Measurements from ENCODE around the gene CABLES1.
"Not testable (repeated sequence)": the region's sequence is repeated elsewhere in the genome, so short reads cannot be mapped to it uniquely, and the experiment has no call there.

CABLES1 gene

GRCh38 chr18:23266717-23267446 lies 131.6 kb downstream of the CABLES1 start:
- Histone ChIP-seq H3K4me3 (ENCODE audit: low read depth, low read length) (no peak overlapping the region), H3K9me3 (ENCODE audit: insufficient read depth, low read depth, low read length) (peaks cover 12% of the 10 kb centered on the region), H3K23ac (ENCODE audit: low read length) (no peak overlapping the region), H3K9ac (ENCODE audit: low read length) (no peak overlapping the region), H3K4ac (ENCODE audit: low read depth, low read length) (no peak overlapping the region), H4K12ac (ENCODE audit: low read depth, low read length) (no peak overlapping the region), H3K27me3 (ENCODE audit: insufficient read depth, low read length) (no peaks in the 10 kb centered on the region), H2BK5ac (ENCODE audit: low read depth, low read length, poor library complexity) (no peak overlapping the region), H3K36me3 (ENCODE audit: control insufficient read depth in 1 of 2, insufficient read depth in 2 of 2, low read length in 2 of 2) (peaks cover 3% of the 10 kb centered on the region in 2 experiments), H4K8ac (ENCODE audit: low read depth, low read length) (no peak overlapping the region), H2AFZ (ENCODE audit: insufficient read depth, low read length, poor library complexity) (no peak overlapping the region), H2BK12ac (ENCODE audit: low read length) (no peak overlapping the region), H3K18ac (ENCODE audit: low read length) (no peak overlapping the region), H2AK5ac (ENCODE audit: low read length) (peak overlapping the region; percentile 32), H3K79me1 (ENCODE audit: low read length) (no peaks in the 10 kb centered on the region), H3K14ac (ENCODE audit: low read length) (no peak overlapping the region), H3K4me2 (ENCODE audit: low read length) (no peak overlapping the region), H3K4me1 (ENCODE audit: control insufficient read depth in 1 of 2, insufficient read depth in 2 of 2, low read length in 2 of 2) (peaks cover 0 to 3% of the 10 kb centered on the region in 2 experiments), H3K27ac (ENCODE audit: low read depth, low read length) (no peak overlapping the region), H4K91ac (ENCODE audit: low read depth, low read length) (no peak overlapping the region), H2BK120ac (ENCODE audit: insufficient read depth, low read length, poor library complexity) (no peak overlapping the region), H3K79me2 (ENCODE audit: control insufficient read depth, insufficient read depth, low read length, poor library complexity) (no peaks in the 10 kb centered on the region)
- no peak for DNase-seq
- WGBS (ENCODE audit: extremely low coverage, insufficient coverage, insufficient read length), result no CpG with 5 or more reads among the region's 20 CpGs

GRCh38 chr18:23267447-23267776 lies 132.1 kb downstream of the CABLES1 start:
- Histone ChIP-seq H3K4me2 (ENCODE audit: low read length) (no peak overlapping the region), H3K27me3 (ENCODE audit: insufficient read depth, low read length) (no peaks in the 10 kb centered on the region), H3K27ac (ENCODE audit: low read depth, low read length) (no peak overlapping the region), H4K91ac (ENCODE audit: low read depth, low read length) (no peak overlapping the region), H2BK12ac (ENCODE audit: low read length) (no peak overlapping the region), H3K4me3 (ENCODE audit: low read depth, low read length) (no peak overlapping the region), H2BK5ac (ENCODE audit: low read depth, low read length, poor library complexity) (no peak overlapping the region), H3K4ac (ENCODE audit: low read depth, low read length) (no peak overlapping the region), H3K9me3 (ENCODE audit: insufficient read depth, low read depth, low read length) (peaks cover 12% of the 10 kb centered on the region), H3K36me3 (ENCODE audit: control insufficient read depth in 1 of 2, insufficient read depth in 2 of 2, low read length in 2 of 2) (peaks cover 3% of the 10 kb centered on the region in 2 experiments), H3K23ac (ENCODE audit: low read length) (no peak overlapping the region), H3K9ac (ENCODE audit: low read length) (no peak overlapping the region), H2AK5ac (ENCODE audit: low read length) (peak overlapping the region; percentile 18), H4K8ac (ENCODE audit: low read depth, low read length) (no peak overlapping the region), H3K14ac (ENCODE audit: low read length) (no peak overlapping the region), H3K18ac (ENCODE audit: low read length) (peak overlapping the region; percentile 5), H3K79me2 (ENCODE audit: control insufficient read depth, insufficient read depth, low read length, poor library complexity) (no peaks in the 10 kb centered on the region), H3K79me1 (ENCODE audit: low read length) (no peaks in the 10 kb centered on the region), H2AFZ (ENCODE audit: insufficient read depth, low read length, poor library complexity) (no peak overlapping the region), H3K4me1 (ENCODE audit: control insufficient read depth in 1 of 2, insufficient read depth in 2 of 2, low read length in 2 of 2) (peaks cover 0 to 3% of the 10 kb centered on the region in 2 experiments), H2BK120ac (ENCODE audit: insufficient read depth, low read length, poor library complexity) (no peak overlapping the region), H4K12ac (ENCODE audit: low read depth, low read length) (no peak overlapping the region)
- DNase-seq, result no peak
- WGBS (ENCODE audit: extremely low coverage, insufficient coverage, insufficient read length), result no CpG with 5 or more reads among the region's 6 CpGs

- Histone ChIP-seq H3K27ac (ENCODE audit: low read depth, low read length) (no peak overlapping the region), H3K4me2 (ENCODE audit: low read length) (no peak overlapping the region), H4K12ac (ENCODE audit: low read depth, low read length) (no peak overlapping the region), H3K14ac (ENCODE audit: low read length) (no peak overlapping the region), H3K36me3 (ENCODE audit: control insufficient read depth in 1 of 2, insufficient read depth in 2 of 2, low read length in 2 of 2) (peaks cover 3% of the 10 kb centered on the region in 2 experiments), H3K79me1 (ENCODE audit: low read length) (no peaks in the 10 kb centered on the region), H3K23ac (ENCODE audit: low read length) (no peak overlapping the region), H3K79me2 (ENCODE audit: control insufficient read depth, insufficient read depth, low read length, poor library complexity) (no peaks in the 10 kb centered on the region), H3K4me1 (ENCODE audit: control insufficient read depth in 1 of 2, insufficient read depth in 2 of 2, low read length in 2 of 2) (peaks cover 0 to 3% of the 10 kb centered on the region in 2 experiments), H4K8ac (ENCODE audit: low read depth, low read length) (no peak overlapping the region), H3K4ac (ENCODE audit: low read depth, low read length) (no peak overlapping the region), H3K18ac (ENCODE audit: low read length) (no peak overlapping the region), H2BK12ac (ENCODE audit: low read length) (no peak overlapping the region), H2BK120ac (ENCODE audit: insufficient read depth, low read length, poor library complexity) (no peak overlapping the region), H4K91ac (ENCODE audit: low read depth, low read length) (no peak overlapping the region), H3K4me3 (ENCODE audit: low read depth, low read length) (no peak overlapping the region), H2BK5ac (ENCODE audit: low read depth, low read length, poor library complexity) (no peak overlapping the region), H3K9ac (ENCODE audit: low read length) (no peak overlapping the region), H3K27me3 (ENCODE audit: insufficient read depth, low read length) (no peaks in the 10 kb centered on the region), H2AFZ (ENCODE audit: insufficient read depth, low read length, poor library complexity) (no peak overlapping the region), H3K9me3 (ENCODE audit: insufficient read depth, low read depth, low read length) (peaks cover 11% of the 10 kb centered on the region), H2AK5ac (ENCODE audit: low read length) (no peak overlapping the region)
- WGBS (ENCODE audit: extremely low coverage, insufficient coverage, insufficient read length), result no CpG with 5 or more reads among the region's 8 CpGs
- no peak for DNase-seq
Measured at GRCh38 chr18:23268641-23269040, 133.4 kb downstream of the CABLES1 start.

- H2BK5ac ChIP-seq (ENCODE audit: low read depth, low read length, poor library complexity); H2BK12ac ChIP-seq (ENCODE audit: low read length); H4K8ac ChIP-seq (ENCODE audit: low read depth, low read length); H3K9me3 ChIP-seq (ENCODE audit: insufficient read depth, low read depth, low read length); H2BK120ac ChIP-seq (ENCODE audit: insufficient read depth, low read length, poor library complexity); H3K27me3 ChIP-seq (ENCODE audit: insufficient read depth, low read length); H4K91ac ChIP-seq (ENCODE audit: low read depth, low read length); H3K79me1 ChIP-seq (ENCODE audit: low read length); H3K4me2 ChIP-seq (ENCODE audit: low read length); H3K18ac ChIP-seq (ENCODE audit: low read length); H3K4ac ChIP-seq (ENCODE audit: low read depth, low read length); H2AFZ ChIP-seq (ENCODE audit: insufficient read depth, low read length, poor library complexity); H3K79me2 ChIP-seq (ENCODE audit: control insufficient read depth, insufficient read depth, low read length, poor library complexity); H3K23ac ChIP-seq (ENCODE audit: low read length); DNase-seq; H3K36me3 ChIP-seq (ENCODE audit: control insufficient read depth in 1 of 2, insufficient read depth in 2 of 2, low read length in 2 of 2); H3K14ac ChIP-seq (ENCODE audit: low read length); H3K4me3 ChIP-seq (ENCODE audit: low read depth, low read length); H2AK5ac ChIP-seq (ENCODE audit: low read length); H3K4me1 ChIP-seq (ENCODE audit: control insufficient read depth in 1 of 2, insufficient read depth in 2 of 2, low read length in 2 of 2); H3K9ac ChIP-seq (ENCODE audit: low read length); H3K27ac ChIP-seq (ENCODE audit: low read depth, low read length); H4K12ac ChIP-seq (ENCODE audit: low read depth, low read length): not testable (repeated sequence)
- WGBS (ENCODE audit: extremely low coverage, insufficient coverage, insufficient read length), result no CpG with 5 or more reads among the region's 1 CpG
Measured at GRCh38 chr18:23269068-23269467, 133.8 kb downstream of the CABLES1 start.
